Rectal smooth muscle tissue (tissue), 1 donor: ENCODE data around the gene EGFR.

Experiments used
- H3K27ac ChIP-seq: one replicate; pipeline ENCODE4 v1.7.0; 2013; ENCODE audit warnings: low read depth, low read length, inconsistent platforms
- H3K27me3 ChIP-seq: one replicate; pipeline ENCODE4 v1.7.0; 2013; ENCODE audit warnings: low read length; ENCODE audit not compliant: control insufficient read depth, insufficient read depth
- H3K36me3 ChIP-seq: one replicate; pipeline ENCODE4 v1.7.0; 2013; ENCODE audit warnings: low read length; ENCODE audit not compliant: control insufficient read depth, insufficient read depth
- H3K4me1 ChIP-seq: one replicate; pipeline ENCODE4 v1.7.0; 2013; ENCODE audit warnings: low read length; ENCODE audit not compliant: control insufficient read depth, insufficient read depth
- H3K4me3 ChIP-seq: one replicate; pipeline ENCODE4 v1.7.0; 2013; ENCODE audit warnings: low read length
- H3K9ac ChIP-seq: one replicate; pipeline ENCODE4 v1.7.0; 2013; ENCODE audit warnings: low read length

The EGFR gene

DNA sequence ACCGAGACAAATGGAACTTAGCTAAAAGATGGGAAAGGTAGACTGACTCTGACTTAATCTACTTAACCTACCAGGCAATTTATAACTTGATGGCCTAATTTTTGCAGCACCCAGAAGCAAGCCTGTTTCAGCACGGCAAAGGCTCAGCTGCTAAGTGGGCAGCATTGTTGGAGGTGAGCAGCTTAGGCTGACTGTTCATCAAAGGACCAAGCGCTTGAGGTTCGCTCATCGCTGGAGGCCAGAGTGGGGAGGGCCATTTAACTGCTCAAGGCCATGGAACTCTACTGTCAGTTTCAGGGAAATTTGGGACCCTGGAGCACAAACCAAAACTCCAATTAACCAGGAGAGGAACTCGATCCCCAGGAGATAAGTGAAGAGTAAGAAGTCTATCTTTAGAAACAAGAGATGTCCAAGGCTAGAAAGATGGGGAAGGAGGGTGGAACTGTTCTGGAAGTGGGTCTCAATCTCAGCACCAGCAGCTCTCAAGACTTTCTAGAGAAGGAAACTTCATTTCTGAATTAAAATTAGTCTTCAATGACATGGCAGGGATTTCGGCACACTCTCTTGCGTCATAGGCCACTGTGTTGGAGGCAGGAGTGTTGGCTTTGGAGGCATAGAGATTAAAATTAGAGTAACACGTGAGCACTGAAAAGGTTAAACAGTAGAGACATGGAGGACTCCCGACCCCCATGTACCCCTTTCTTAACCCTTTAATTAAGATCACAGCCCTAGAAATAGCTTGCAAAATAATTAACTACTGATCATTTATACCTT is 43.1 kb downstream of the EGFR start:
- H3K27ac ChIP-seq: no peak overlapping the region
- no peaks in the 10 kb centered on the region for H3K27me3 ChIP-seq
- no peak overlapping the region for H3K4me3 ChIP-seq
- H3K36me3 ChIP-seq: no peaks in the 10 kb centered on the region
- H3K9ac ChIP-seq: no peak overlapping the region
- H3K4me1 ChIP-seq: peaks cover 30% of the 10 kb centered on the region

GRCh38 chr7:55063061-55063460 is 44.2 kb downstream of the EGFR start:
- H3K27ac ChIP-seq: no peak overlapping the region
- peaks cover 33% of the 10 kb centered on the region for H3K4me1 ChIP-seq
- no peaks in the 10 kb centered on the region for H3K36me3 ChIP-seq
- no peaks in the 10 kb centered on the region for H3K27me3 ChIP-seq
- H3K4me3 ChIP-seq: no peak overlapping the region
- no peak overlapping the region for H3K9ac ChIP-seq

DNA sequence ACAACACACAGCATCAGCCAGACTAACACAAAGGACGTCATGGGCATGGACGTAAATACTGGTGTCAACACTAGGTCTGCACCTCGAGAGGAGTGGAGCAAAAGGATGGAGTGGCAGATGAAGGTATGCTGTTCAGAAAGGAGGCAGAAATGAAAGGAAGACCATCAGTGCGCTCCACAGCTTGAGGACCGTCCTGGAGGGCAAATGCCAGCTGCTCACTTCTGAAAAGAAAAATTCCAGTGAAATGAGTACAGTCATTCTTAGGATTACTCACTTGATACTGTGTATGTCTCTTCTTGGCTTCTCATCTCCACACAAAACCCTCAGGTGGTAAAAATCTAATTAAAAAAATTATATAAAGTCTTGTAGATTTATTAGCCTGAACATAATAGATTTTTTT is 44.8 kb downstream of the EGFR start:
- no peak overlapping the region for H3K4me3 ChIP-seq
- H3K9ac ChIP-seq: no peak overlapping the region
- no peaks in the 10 kb centered on the region for H3K27me3 ChIP-seq
- peaks cover 33% of the 10 kb centered on the region for H3K4me1 ChIP-seq
- H3K36me3 ChIP-seq: no peaks in the 10 kb centered on the region
- H3K27ac ChIP-seq: no peak overlapping the region

GRCh38 chr7:55065079-55065478 is 46.3 kb downstream of the EGFR start:
- no peak overlapping the region for H3K9ac ChIP-seq
- no peaks in the 10 kb centered on the region for H3K27me3 ChIP-seq
- H3K4me3 ChIP-seq: no peak overlapping the region
- peak overlapping the region; percentile 82 for H3K27ac ChIP-seq
- H3K36me3 ChIP-seq: no peaks in the 10 kb centered on the region
- peaks cover 33% of the 10 kb centered on the region for H3K4me1 ChIP-seq

DNA sequence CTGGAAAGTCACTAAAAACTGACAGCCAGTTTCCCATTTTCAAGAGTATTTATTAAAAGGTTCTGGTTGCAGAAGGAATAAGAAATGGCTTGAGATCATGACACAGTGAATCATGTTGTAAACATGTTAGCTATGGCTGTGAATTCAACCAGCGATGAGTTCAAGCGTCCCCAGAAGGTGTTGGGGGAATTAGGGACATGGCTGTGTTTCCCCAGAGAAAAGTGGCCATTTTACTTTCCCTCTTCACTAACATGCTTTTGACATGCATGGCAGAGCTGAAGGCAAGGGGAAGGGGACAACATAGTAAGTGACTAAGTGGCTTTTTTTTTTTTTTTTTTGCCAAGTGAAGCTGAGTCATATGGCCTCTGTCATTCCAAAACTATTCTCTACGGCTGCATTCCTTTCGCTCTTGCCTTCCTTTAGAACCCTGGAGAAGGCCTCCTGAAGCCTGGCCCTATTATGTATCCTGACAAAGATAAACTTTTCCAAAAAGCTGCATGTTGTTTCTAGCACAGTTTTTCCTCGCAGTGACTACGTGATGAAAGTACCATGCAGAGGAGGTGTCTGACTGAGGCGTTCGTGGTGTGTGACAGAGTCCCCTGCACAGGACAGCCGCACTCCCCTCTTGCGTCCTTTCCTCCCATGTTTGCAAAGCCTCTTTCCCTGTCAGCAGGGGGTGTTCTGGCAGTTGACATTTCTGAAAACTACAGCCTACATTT is 46.9 kb downstream of the EGFR start:
- no peak overlapping the region for H3K4me3 ChIP-seq
- H3K27ac ChIP-seq: peak overlapping the region; percentile 82
- no peaks in the 10 kb centered on the region for H3K36me3 ChIP-seq
- H3K27me3 ChIP-seq: no peaks in the 10 kb centered on the region
- H3K9ac ChIP-seq: no peak overlapping the region
- peaks cover 31% of the 10 kb centered on the region for H3K4me1 ChIP-seq

GRCh38 chr7:55066524-55066923 is 47.7 kb downstream of the EGFR start:
- Histone ChIP-seq H3K27ac (peak overlapping the region; percentile 82), H3K4me1 (peaks cover 24% of the 10 kb centered on the region), H3K9ac (no peak overlapping the region), H3K36me3 (no peaks in the 10 kb centered on the region), H3K27me3 (no peaks in the 10 kb centered on the region), H3K4me3 (no peak overlapping the region)

DNA sequence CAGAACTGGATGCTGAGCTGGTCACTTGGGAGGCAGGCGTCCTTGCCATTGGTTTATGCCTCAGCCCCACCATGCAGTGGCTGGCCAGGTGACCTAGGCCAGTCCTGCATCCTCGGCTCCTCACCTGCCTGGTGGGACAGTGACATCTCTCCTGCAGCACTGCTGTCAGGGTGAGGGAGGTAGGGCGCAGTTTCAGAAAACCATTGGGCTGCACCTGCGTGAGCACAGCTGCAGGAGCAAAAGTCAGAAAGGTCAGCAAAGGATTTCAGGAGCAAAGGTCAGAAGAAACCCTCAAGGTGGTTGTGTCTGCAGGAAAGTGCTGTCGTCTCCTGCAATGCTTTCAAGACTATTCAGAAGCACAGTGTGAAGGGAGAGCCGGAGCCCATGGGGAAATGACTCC is 48.1 kb downstream of the EGFR start:
- Histone ChIP-seq H3K27ac (peak overlapping the region; percentile 82), H3K27me3 (no peaks in the 10 kb centered on the region), H3K4me1 (peaks cover 21% of the 10 kb centered on the region), H3K9ac (no peak overlapping the region), H3K4me3 (no peak overlapping the region), H3K36me3 (no peaks in the 10 kb centered on the region)

GRCh38 chr7:55067748-55068147 is 48.9 kb downstream of the EGFR start:
- Histone ChIP-seq H3K27ac (no peak overlapping the region), H3K36me3 (no peaks in the 10 kb centered on the region), H3K4me3 (no peak overlapping the region), H3K4me1 (peaks cover 28% of the 10 kb centered on the region), H3K27me3 (no peaks in the 10 kb centered on the region), H3K9ac (no peak overlapping the region)

GRCh38 chr7:55069271-55069792 is 50.5 kb downstream of the EGFR start:
- Histone ChIP-seq H3K27me3 (no peaks in the 10 kb centered on the region), H3K27ac (no peak overlapping the region), H3K4me3 (no peak overlapping the region), H3K36me3 (no peaks in the 10 kb centered on the region), H3K9ac (no peak overlapping the region), H3K4me1 (peaks cover 37% of the 10 kb centered on the region)

DNA sequence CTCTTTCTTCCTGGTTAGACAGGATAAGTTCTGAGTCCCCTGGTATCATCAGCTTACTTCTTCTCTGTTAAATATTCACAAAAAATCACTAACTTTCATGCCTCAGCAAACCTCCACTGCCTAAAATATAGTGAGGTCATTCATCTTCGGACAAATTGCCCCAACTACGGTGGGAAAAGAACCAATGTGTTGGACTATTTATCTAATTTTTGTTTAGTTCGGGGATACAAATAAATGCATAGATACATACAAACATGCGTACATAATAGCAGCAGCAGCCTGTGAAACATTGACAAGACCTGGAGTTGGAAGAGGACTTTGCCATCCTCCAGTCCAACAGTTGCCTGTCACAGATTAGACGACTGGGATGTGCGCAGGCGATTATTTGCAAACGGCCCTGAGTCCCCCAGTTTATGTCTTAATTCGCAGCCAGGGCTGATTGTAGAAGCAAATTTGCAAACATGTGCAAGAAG is 51.5 kb downstream of the EGFR start:
- no peak overlapping the region for H3K9ac ChIP-seq
- H3K27me3 ChIP-seq: no peaks in the 10 kb centered on the region
- no peak overlapping the region for H3K27ac ChIP-seq
- H3K4me3 ChIP-seq: no peak overlapping the region
- peaks cover 42% of the 10 kb centered on the region for H3K4me1 ChIP-seq
- no peaks in the 10 kb centered on the region for H3K36me3 ChIP-seq

- Histone ChIP-seq H3K27me3 (no peaks in the 10 kb centered on the region), H3K4me1 (peaks cover 42% of the 10 kb centered on the region), H3K4me3 (no peak overlapping the region), H3K9ac (peak overlapping the region; percentile 19), H3K27ac (peak overlapping the region; percentile 73), H3K36me3 (no peaks in the 10 kb centered on the region)
These were observed 52.0 kb downstream of the EGFR start for GRCh38 chr7:55070854-55071253.

DNA sequence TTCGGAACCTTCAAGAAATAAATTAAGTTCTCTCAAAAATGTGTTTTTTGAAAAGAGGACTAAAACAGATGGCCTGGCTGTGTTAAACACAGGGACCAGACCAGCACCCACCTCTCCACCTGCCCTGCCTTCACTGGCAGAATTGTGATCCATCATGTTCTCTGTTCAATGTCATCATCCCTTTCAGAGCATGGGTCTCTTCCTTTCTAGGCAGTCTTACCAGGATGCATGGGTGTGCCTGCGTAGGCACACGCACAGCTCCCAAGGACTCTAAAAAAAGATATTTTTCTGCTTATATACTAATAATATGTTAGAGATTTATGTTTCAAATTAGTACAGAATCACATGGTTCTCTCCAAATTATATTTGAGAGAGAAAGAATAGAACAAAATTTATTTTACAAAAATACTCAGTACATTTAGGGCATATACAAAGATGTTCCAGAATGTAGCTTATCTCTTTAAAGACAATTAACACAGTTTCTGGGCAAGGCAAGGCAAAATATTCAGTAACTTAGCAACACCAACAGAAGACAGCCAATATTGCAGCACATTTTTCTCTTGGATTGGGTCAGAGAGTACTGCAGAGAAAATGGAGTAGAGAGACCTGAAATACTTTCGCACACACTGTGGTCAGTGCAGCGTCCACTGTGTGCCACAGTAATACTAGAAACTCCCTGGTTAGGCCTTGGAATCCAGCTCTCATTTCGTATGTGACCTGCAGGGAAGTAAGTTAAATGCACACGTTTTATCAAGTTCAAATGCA is 52.8 kb downstream of the EGFR start:
- Histone ChIP-seq H3K27me3 (no peaks in the 10 kb centered on the region), H3K4me3 (no peak overlapping the region), H3K4me1 (peaks cover 35% of the 10 kb centered on the region), H3K36me3 (no peaks in the 10 kb centered on the region), H3K9ac (no peak overlapping the region), H3K27ac (peak overlapping the region; percentile 86)
